CD14-positive monocyte (primary cell): ENCODE data around the gene BOD1. TPM values are rescaled to one million over a fixed set of nuclear protein-coding genes. Genes with fewer than 3 reads are reported as not detected.
A peak's percentile ranks its signal among the peaks of the same experiment; 100 is the strongest.

ENCODE experiments used
- DNase-seq, 3 donors: peaks; one replicate each; pipeline ENCODE4 v3.0.0-alpha.2; 2011 to 2022
- H2AFZ ChIP-seq: 2 replicates; pipeline ENCODE4 v1.6.0; 2012; ENCODE audit warnings: mild to moderate bottlenecking, low read depth, low read length, inconsistent platforms; ENCODE audit not compliant: insufficient read depth, poor library complexity, severe bottlenecking
- H3K27ac ChIP-seq, 2 donors: 1 replicate in 1 of 2; 2 replicates in 1 of 2; pipeline ENCODE4 v1.5.1; 2012 to 2013; ENCODE audit warnings: low read length in 2 of 2, control low read depth in 1 of 2, inconsistent platforms in 1 of 2, low read depth in 1 of 2, mild to moderate bottlenecking in 1 of 2
- H3K27me3 ChIP-seq, 2 donors: one replicate each; pipeline versions ENCODE4 v1.6.0 to v1.6.1; 2011 to 2013; ENCODE audit warnings: low read length in 2 of 2; ENCODE audit not compliant: control insufficient read depth in 2 of 2, insufficient read depth in 2 of 2
- H3K36me3 ChIP-seq, 2 donors: replicated peaks in 1 of 2; 1 replicate in 1 of 2; 2 replicates in 1 of 2; pipeline versions ENCODE4 v1.5.1 to v1.6.1; 2012 to 2013; ENCODE audit warnings: low read length in 2 of 2, control low read depth in 1 of 2, inconsistent platforms in 1 of 2, mild to moderate bottlenecking in 1 of 2; ENCODE audit not compliant: insufficient read depth in 2 of 2, control insufficient read depth in 1 of 2
- H3K4me1 ChIP-seq, 2 donors: 1 replicate in 1 of 2; 2 replicates in 1 of 2; pipeline versions ENCODE4 v1.5.1 to v1.6.1; 2012 to 2013; ENCODE audit warnings: low read length in 2 of 2, control low read depth in 1 of 2, inconsistent platforms in 1 of 2, mild to moderate bottlenecking in 1 of 2, moderate library complexity in 1 of 2; ENCODE audit not compliant: insufficient read depth in 2 of 2, control insufficient read depth in 1 of 2
- H3K4me2 ChIP-seq: replicated peaks from 2 replicates; pipeline ENCODE3; 2012; ENCODE audit warnings: low read length, moderate library complexity, mild to moderate bottlenecking; ENCODE audit not compliant: poor library complexity, severe bottlenecking; ENCODE audit errors: extremely low read depth
- H3K4me3 ChIP-seq, 3 experiments: fragments of 200-600 bp in 1 of 3; sonication (generic) in 1 of 3; replicated peaks in 1 of 3; 1 replicate in 2 of 3; 2 replicates in 1 of 3; pipeline ENCODE4 v1.5.1; 2011 to 2013; ENCODE audit warnings: low read length in 3 of 3, mild to moderate bottlenecking in 3 of 3, control low read depth in 2 of 3, low read depth in 2 of 3, inconsistent platforms in 1 of 3, moderate library complexity in 1 of 3
- H3K79me2 ChIP-seq: 2 replicates; pipeline ENCODE4 v1.6.0; 2012; ENCODE audit warnings: mild to moderate bottlenecking, control low read depth, inconsistent platforms, low read length, moderate library complexity; ENCODE audit not compliant: insufficient read depth
- H3K9ac ChIP-seq: 2 replicates; pipeline ENCODE4 v1.6.0; 2017; ENCODE audit warnings: low read length, mild to moderate bottlenecking; ENCODE audit not compliant: insufficient read depth, poor library complexity, severe bottlenecking
- H3K9me3 ChIP-seq, 2 donors: replicated peaks in 1 of 2; 1 replicate in 1 of 2; 2 replicates in 1 of 2; pipeline versions ENCODE4 v1.5.1 to v1.6.1; 2012 to 2013; ENCODE audit warnings: low read length in 2 of 2, control low read depth in 1 of 2; ENCODE audit not compliant: control insufficient read depth in 1 of 2, insufficient read depth in 1 of 2
- H4K20me1 ChIP-seq: 2 replicates; pipeline ENCODE4 v1.6.0; 2012; ENCODE audit warnings: mild to moderate bottlenecking, low read length, control low read depth, moderate library complexity; ENCODE audit not compliant: insufficient read depth
- H3K27ac Mint-ChIP-seq, 7 donors: one replicate each; pipeline ENCODE4 v1.8.0; 2020; ENCODE audit warnings: mild to moderate bottlenecking in 7 of 7, mixed read lengths in 7 of 7, moderate library complexity in 6 of 7, inconsistent platforms in 2 of 7
- H3K27me3 Mint-ChIP-seq, 3 donors: one replicate each; pipeline ENCODE4 v1.8.0; 2021 to 2022; ENCODE audit warnings: low read depth in 3 of 3, mild to moderate bottlenecking in 3 of 3, mixed read lengths in 3 of 3, moderate library complexity in 3 of 3, inconsistent platforms in 1 of 3
- H3K36me3 Mint-ChIP-seq, 2 donors: one replicate each; pipeline ENCODE4 v1.8.0; 2020; ENCODE audit warnings: mixed read lengths in 2 of 2, inconsistent platforms in 1 of 2, mild to moderate bottlenecking in 1 of 2
- H3K4me1 Mint-ChIP-seq: one replicate; pipeline ENCODE4 v1.8.0; 2020; ENCODE audit warnings: mild to moderate bottlenecking, mixed read lengths
- H3K4me3 Mint-ChIP-seq, 2 donors: one replicate each; pipeline ENCODE4 v1.8.0; 2020; ENCODE audit warnings: mild to moderate bottlenecking in 2 of 2, mixed read lengths in 2 of 2, moderate library complexity in 1 of 2
- H3K9me3 Mint-ChIP-seq, 7 donors: one replicate each; pipeline ENCODE4 v1.8.0; 2020 to 2022; ENCODE audit warnings: mixed read lengths in 7 of 7, mild to moderate bottlenecking in 6 of 7, moderate library complexity in 6 of 7, inconsistent platforms in 2 of 7
- CTCF ChIP-seq: fragments of 200-600 bp; IDR thresholded peaks from one replicate; pipeline ENCODE4 v1.8.0; 2022; ENCODE audit warnings: antibody characterized with exemption, mild to moderate bottlenecking
- WGBS: methylation state at CpG from one replicate; pipeline ENCODE4 v1.1.5; 2013; ENCODE audit warnings: missing lambda C conversion rate; ENCODE audit not compliant: insufficient coverage; 5-methylcytosine and 5-hydroxymethylcytosine counted together
- intact Hi-C, 2 donors: fragments of 100-400 bp; cut with micrococcal nuclease; formaldehyde crosslinking; loops; one replicate each; pipeline versions ENCODE4 v1.15.0 to v1.15.1; 2023
- polyA plus RNA-seq, 3 donors: library from polyadenylated mRNA; depleted of rRNA in 1 of 3; unstranded in 2 of 3; stranded (reverse) in 1 of 3; fragments of 300-500 nt in 2 of 3; fragments of >200 nt in 1 of 3; fragmentation: Illumina TruSeq in 2 of 3; gene quantifications; 1 replicate in 2 of 3; 2 replicates in 1 of 3; pipeline ENCODE4 v1.2.3, GENCODE V29; 2012 to 2021

Gene BOD1
- polyA plus RNA-seq, 3 donors: 4.5 to 11.3 (median 5.8) TPM

GRCh38 chr5:173648308-173648866, 31.9 kb upstream of the BOD1 start:
- no peak for TF ChIP-seq CTCF
- no peak overlapping the region for H3K9ac ChIP-seq
- H3K4me2 ChIP-seq: no peak overlapping the region

GRCh38 chr5:173646692-173647091, 30.2 kb upstream of the BOD1 start:
- Histone ChIP-seq H3K9me3 (no peaks in the 10 kb centered on the region), H3K79me2 (no peaks in the 10 kb centered on the region), H3K4me2 (no peak overlapping the region), H2AFZ (no peak overlapping the region), H4K20me1 (no peaks in the 10 kb centered on the region), H3K9ac (no peak overlapping the region), H3K27me3 (no peaks in the 10 kb centered on the region), H3K27ac (no peak overlapping the region), H3K4me1 (no peaks in the 10 kb centered on the region), H3K4me3 (no peak overlapping the region), H3K36me3 (no peaks in the 10 kb centered on the region)
- Mint-ChIP-seq H3K27ac (peak overlapping the region in 1 of 7 donors; percentile 64), H3K4me3 (no peak overlapping the region), H3K27me3 (peaks cover 3 to 15% (median 7%) of the 10 kb centered on the region in 3 donors), H3K36me3 (no peaks in the 10 kb centered on the region), H3K9me3 (peaks cover 0 to 6% (median 2%) of the 10 kb centered on the region in 7 donors), H3K4me1 (peaks cover 10% of the 10 kb centered on the region)
- DNase-seq: no peak
- no peak for TF ChIP-seq CTCF
- intact Hi-C loops: no loop called here
- 71% methylated on average over 2 of the region's 5 CpGs for WGBS

More at GRCh38 chr5:173648308-173648866, 31.9 kb upstream of the BOD1 start:
- Mint-ChIP-seq H3K4me3 (no peak overlapping the region), H3K4me1 (peaks cover 7% of the 10 kb centered on the region), H3K36me3 (no peaks in the 10 kb centered on the region), H3K27ac (no peak overlapping the region), H3K27me3 (peaks cover 3 to 16% (median 13%) of the 10 kb centered on the region in 3 donors), H3K9me3 (peaks cover 9 to 22% (median 13%) of the 10 kb centered on the region in 7 donors)
- H3K4me1 ChIP-seq: no peaks in the 10 kb centered on the region
- intact Hi-C loops: no loop called here
- DNase-seq: no peak
- no peak overlapping the region for H2AFZ ChIP-seq
- peaks cover under 1 to 9% of the 10 kb centered on the region in 2 donors for H3K9me3 ChIP-seq
- H3K4me3 ChIP-seq: no peak overlapping the region
- no peaks in the 10 kb centered on the region for H3K27me3 ChIP-seq
- no peaks in the 10 kb centered on the region for H3K36me3 ChIP-seq
- 100% methylated on average over 2 of the region's 7 CpGs for WGBS
- no peak overlapping the region for H3K27ac ChIP-seq
- H4K20me1 ChIP-seq: no peaks in the 10 kb centered on the region
- H3K79me2 ChIP-seq: no peaks in the 10 kb centered on the region
